HUES6 (cell line): Measurements from ENCODE around the gene VANGL2.

Experiments
- H3K27ac ChIP-seq: 2 replicates; pipeline ENCODE4 v1.7.0; 2013; ENCODE audit warnings: low read depth, mild to moderate bottlenecking, low read length, inconsistent platforms
- H3K27me3 ChIP-seq: 2 replicates; pipeline ENCODE4 v1.6.1; 2013; ENCODE audit warnings: low read length; ENCODE audit not compliant: control insufficient read depth, insufficient read depth
- H3K36me3 ChIP-seq: 2 replicates; pipeline ENCODE4 v1.6.1; 2013; ENCODE audit warnings: low read length; ENCODE audit not compliant: control insufficient read depth, insufficient read depth
- H3K4me1 ChIP-seq: 2 replicates; pipeline ENCODE4 v1.6.1; 2013; ENCODE audit warnings: low read length; ENCODE audit not compliant: control insufficient read depth, insufficient read depth
- H3K4me3 ChIP-seq: 2 replicates; pipeline ENCODE4 v1.5.1; 2013; ENCODE audit warnings: low read depth, low read length
- H3K9ac ChIP-seq: one replicate; pipeline ENCODE4 v1.6.1; 2013; ENCODE audit warnings: mild to moderate bottlenecking, low read length
- H3K9me3 ChIP-seq: 2 replicates; pipeline ENCODE4 v1.6.1; 2013; ENCODE audit warnings: low read depth, low read length; ENCODE audit not compliant: control insufficient read depth, insufficient read depth

Gene VANGL2

DNA sequence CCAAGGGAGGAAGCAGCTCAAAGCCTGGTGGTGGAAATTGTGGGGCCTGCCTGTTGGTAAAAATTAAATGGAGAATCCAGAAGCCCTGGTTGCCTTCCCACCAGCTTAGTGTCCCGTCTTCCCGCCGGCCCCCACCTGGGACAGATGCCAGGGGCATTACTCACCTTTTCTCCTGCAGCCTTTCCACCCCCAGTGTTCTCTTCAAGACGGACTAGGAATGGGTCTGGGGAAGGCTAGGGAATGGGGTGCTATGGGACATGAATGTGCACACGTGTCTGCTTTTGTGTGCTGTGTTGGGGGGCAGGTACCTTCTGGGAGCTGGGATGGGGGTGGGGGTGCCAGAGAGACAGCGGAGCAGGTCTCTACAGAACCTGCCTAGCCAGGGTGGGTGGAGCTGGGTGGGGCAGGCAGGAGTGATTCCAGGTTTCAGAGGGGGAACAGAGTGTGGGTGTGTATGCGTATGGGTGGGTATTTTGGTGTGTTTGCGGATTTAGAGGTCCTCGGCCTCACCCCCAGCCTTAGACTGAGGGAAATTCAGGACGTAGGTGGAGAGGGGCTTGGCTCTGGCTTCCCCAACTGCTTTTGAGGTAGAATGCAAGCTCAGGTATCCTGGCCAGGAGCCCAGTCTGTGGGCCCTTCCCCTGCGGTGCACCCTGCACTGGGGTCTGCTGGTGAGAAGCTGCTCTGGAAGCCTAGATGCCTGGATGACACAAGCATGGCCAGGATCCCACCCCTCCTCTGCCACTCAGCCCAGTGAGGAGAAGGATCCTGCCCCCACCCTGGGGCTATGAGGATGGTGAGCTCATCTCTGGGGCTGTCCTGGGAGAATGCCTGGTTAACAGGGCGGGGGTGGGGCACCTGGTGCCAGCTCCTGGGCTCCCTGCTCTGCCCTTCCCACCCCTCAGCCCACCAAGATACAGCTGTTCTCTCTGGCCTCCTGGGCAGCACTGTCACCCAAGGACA lies 7.8 kb downstream of the VANGL2 start:
- no peak overlapping the region for H3K4me3 ChIP-seq
- no peaks in the 10 kb centered on the region; the same call in 1 of the 2 replicates for H3K36me3 ChIP-seq
- peaks cover 76% of the 10 kb centered on the region for H3K4me1 ChIP-seq
- no peaks in the 10 kb centered on the region for H3K27me3 ChIP-seq
- H3K27ac ChIP-seq, result peak overlapping the region; percentile 32; the same call in 1 of the 2 replicates
- peak overlapping the region; percentile 44 for H3K9ac ChIP-seq
- H3K9me3 ChIP-seq, result no peaks in the 10 kb centered on the region

DNA sequence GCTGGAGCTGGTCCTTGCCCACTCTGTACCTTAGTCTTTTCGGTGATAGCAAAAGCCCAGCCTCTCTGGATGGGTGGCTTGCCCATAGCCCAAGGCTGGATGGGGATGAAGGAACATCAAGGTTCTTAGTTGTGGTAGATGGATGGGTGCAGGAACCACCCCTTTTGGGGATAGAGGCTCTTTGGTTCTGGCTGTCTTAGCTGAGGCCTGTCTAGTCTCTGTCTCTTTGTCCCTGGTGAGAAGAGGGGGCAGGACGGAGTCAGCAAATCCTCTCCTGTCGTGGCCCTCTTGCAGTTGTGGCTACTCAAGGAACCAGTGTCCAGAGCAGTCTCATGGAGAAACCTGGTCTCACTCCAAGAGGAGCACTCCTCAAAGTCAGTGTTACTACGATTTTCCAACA lies 8.5 kb downstream of the VANGL2 start:
- H3K27me3 ChIP-seq, result no peaks in the 10 kb centered on the region
- no peaks in the 10 kb centered on the region for H3K9me3 ChIP-seq
- H3K27ac ChIP-seq, result no peak overlapping the region
- H3K9ac ChIP-seq, result no peak overlapping the region
- no peaks in the 10 kb centered on the region; the same call in 1 of the 2 replicates for H3K36me3 ChIP-seq
- peaks cover 73% of the 10 kb centered on the region for H3K4me1 ChIP-seq
- no peak overlapping the region for H3K4me3 ChIP-seq

DNA sequence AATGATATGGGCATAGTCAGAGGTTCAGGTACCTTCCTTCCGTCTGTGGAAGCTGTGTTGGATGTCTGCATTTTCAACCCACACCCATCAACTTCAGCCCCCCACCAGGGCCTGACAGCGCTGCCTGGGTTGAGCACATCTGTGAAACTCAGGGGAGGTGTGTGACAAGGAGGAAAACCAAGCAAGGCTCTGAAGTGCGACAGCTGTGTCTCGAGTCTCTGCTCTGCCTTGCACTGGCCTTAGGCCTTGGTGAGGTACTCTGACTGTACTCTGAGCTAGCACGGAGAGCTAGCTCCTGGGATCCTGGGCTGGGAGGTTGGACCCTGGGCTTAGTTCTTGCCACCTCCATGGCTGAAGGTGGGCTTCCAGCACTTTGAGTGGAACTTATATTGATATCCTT lies 9.1 kb downstream of the VANGL2 start:
- Histone ChIP-seq H3K9me3 (no peaks in the 10 kb centered on the region), H3K4me1 (peaks cover 73% of the 10 kb centered on the region), H3K27me3 (no peaks in the 10 kb centered on the region), H3K27ac (no peak overlapping the region), H3K9ac (no peak overlapping the region), H3K4me3 (no peak overlapping the region), H3K36me3 (no peaks in the 10 kb centered on the region; the same call in 1 of the 2 replicates)

DNA sequence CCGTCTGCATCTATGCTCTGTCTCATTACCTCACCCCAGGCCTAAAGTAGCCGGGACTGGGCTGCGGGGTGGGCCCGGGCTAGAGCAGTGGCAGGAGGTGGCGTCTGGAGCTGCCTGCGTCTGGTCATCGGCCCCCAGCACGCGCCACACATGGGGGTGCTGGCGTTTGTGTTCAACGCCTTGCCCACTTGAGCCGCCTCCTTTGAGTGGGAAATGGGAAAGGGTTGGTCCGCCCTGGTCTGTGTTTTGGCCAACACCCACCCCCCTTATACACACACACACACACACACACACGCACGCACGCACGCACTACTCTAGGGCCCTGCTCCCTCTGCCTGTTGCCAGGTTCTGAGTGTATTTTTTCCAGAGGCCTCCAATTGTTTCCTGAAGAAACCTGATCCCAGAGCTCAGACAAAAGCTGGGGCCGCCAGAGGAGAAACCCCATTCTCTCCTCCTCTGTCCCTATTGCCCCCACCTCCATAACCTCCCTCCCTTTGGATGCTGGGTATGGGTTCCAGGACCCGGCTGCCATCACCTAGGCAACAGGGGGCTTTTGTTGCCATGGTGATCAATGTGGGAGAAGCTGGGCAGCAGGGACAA lies 10.1 kb downstream of the VANGL2 start:
- H3K9me3 ChIP-seq, result no peaks in the 10 kb centered on the region
- no peaks in the 10 kb centered on the region for H3K27me3 ChIP-seq
- peaks cover 64% of the 10 kb centered on the region for H3K4me1 ChIP-seq
- H3K4me3 ChIP-seq, result no peak overlapping the region
- peaks cover 6% of the 10 kb centered on the region for H3K36me3 ChIP-seq
- no peak overlapping the region for H3K9ac ChIP-seq
- H3K27ac ChIP-seq, result peak overlapping the region; percentile 61; the same call in 1 of the 2 replicates

DNA sequence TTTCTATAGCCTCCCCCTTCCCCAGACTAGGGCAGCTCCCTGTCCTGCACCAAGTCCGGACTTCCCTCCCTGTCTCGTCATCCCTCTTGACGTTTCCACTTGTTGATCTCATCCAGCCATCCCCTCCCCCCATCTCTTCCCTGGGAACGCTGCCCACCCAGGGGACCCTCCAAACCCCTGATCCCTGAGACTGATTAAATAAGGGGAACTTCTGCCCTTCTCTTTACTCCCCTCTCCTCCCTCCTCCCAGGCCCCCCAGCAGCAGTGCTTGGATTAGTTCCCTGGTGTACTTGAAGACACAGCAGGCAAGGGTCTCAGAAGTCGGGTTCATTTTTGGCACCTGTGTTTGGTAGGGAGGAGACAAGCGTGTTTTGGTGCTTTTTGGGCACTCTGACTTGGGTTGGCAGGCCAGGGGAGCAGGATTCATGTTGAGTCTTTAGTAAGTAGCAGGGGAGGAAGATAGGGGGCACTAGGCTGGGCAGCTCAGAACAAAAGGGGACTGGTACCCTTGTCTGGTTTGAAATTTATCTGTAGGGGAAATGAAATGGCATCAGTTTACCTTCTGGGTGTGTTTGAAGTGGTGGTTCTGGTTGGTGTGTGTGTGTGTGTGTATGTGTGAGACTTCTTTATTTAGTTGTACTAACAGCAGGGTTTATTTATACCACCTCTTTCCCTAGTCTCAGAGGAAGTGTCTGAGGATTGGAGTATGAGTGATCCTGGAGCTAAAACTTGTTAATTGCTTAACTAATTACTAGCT lies 11.1 kb downstream of the VANGL2 start:
- H3K4me3 ChIP-seq, result no peak overlapping the region
- no peak overlapping the region for H3K27ac ChIP-seq

DNA sequence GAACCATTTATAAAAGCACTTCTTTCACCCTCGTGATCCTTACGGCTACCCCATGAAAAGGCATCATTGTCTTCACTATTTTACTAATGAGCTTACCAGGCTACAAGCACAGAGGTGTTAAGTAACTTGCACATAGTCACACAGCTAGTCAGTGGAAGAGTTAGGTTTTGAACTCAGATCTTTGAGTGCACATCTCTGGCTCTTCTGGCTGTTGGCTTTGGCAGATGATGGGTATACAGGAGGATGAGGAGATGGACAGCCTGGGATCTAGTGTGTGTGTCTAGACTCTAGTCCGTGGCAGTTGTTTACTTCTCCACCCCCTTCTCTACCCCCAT lies 11.6 kb downstream of the VANGL2 start:
- H3K36me3 ChIP-seq, result peaks cover 17% of the 10 kb centered on the region
- no peaks in the 10 kb centered on the region for H3K27me3 ChIP-seq
- peaks cover 55% of the 10 kb centered on the region for H3K4me1 ChIP-seq
- H3K4me3 ChIP-seq, result no peak overlapping the region
- H3K9me3 ChIP-seq, result no peaks in the 10 kb centered on the region
- H3K9ac ChIP-seq, result no peak overlapping the region
- H3K27ac ChIP-seq, result no peak overlapping the region

More for the DNA sequence above, 11.1 kb downstream of the VANGL2 start:
- Histone ChIP-seq H3K27me3 (no peaks in the 10 kb centered on the region), H3K9ac (no peak overlapping the region), H3K36me3 (peaks cover 13% of the 10 kb centered on the region), H3K9me3 (no peaks in the 10 kb centered on the region), H3K4me1 (peaks cover 56% of the 10 kb centered on the region)

DNA sequence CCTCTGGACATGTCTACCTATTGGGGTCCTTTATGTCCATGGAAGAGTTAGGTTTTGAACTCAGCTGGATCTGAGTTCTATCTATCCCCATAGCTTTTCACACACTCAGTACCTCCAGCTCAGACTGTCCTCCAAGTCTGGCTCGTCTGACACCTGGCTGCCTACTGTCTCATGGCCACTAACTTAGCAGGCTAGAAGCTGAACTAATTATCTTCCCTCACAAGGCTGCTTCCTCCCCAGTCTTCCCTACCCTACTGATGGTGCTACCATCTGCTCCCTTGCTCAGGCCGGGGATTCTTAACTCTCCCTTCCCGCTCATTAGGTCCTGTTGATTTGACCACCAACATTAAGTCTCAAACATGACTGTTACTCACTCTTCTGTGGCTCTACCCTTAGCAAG lies 13.4 kb downstream of the VANGL2 start:
- no peaks in the 10 kb centered on the region for H3K9me3 ChIP-seq
- H3K4me1 ChIP-seq, result peaks cover 38% of the 10 kb centered on the region
- no peaks in the 10 kb centered on the region for H3K27me3 ChIP-seq
- H3K9ac ChIP-seq, result no peak overlapping the region
- no peak overlapping the region for H3K27ac ChIP-seq
- H3K4me3 ChIP-seq, result no peak overlapping the region
- H3K36me3 ChIP-seq, result peaks cover 28% of the 10 kb centered on the region

DNA sequence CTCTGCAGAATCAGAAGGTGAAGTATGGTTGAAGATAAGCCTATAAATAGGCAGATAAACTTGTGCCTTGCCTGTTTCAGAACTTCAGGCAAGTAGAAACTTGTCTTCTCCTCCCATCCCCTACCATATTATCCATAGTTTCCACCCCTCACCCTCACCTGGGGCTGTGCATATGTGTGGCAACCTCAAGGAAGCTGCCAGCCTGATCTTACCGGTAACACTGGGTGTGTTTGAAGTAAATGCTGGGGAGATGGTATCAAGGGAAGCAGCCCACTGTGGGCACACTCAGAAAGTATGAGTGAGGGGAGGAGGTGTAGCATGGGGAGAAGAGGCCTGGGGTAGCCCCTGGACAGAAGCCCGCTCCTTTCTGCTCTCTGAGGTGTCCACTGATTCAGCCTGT lies 14.5 kb downstream of the VANGL2 start:
- H3K27me3 ChIP-seq, result no peaks in the 10 kb centered on the region
- H3K27ac ChIP-seq, result no peak overlapping the region
- no peak overlapping the region for H3K9ac ChIP-seq
- no peaks in the 10 kb centered on the region for H3K9me3 ChIP-seq
- peaks cover 40% of the 10 kb centered on the region for H3K36me3 ChIP-seq
- no peak overlapping the region for H3K4me3 ChIP-seq
- H3K4me1 ChIP-seq, result peaks cover 26% of the 10 kb centered on the region

DNA sequence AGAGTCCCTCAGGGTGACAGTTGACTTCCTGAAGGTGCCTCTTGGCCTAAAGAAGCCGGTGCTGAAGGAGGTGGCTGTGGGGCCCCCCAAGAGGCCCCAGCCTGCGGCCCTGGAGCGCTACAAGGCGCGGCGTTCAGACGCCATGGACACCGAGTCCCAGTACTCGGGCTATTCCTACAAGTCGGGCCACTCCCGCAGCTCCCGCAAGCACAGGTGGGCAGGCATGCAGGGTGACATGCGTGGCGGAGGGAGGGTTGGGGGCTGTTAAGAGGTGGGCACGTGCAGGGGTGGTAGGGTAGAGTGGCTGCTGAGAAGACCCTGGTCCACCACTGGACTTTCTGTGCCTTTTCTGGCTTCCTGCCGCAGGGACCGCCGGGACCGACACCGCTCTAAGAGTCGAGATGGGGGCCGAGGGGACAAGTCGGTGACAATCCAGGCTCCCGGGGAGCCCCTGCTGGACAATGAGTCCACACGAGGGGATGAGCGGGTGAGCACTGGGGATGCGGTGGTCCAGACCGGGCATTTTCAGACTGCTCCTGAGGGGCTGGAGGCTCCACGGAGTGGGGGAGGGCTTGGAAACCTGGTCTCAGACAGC lies 15.4 kb downstream of the VANGL2 start:
- Histone ChIP-seq H3K9ac (no peak overlapping the region), H3K36me3 (peaks cover 49% of the 10 kb centered on the region), H3K27me3 (no peaks in the 10 kb centered on the region), H3K4me1 (peaks cover 18% of the 10 kb centered on the region), H3K4me3 (no peak overlapping the region), H3K9me3 (no peaks in the 10 kb centered on the region), H3K27ac (no peak overlapping the region)

DNA sequence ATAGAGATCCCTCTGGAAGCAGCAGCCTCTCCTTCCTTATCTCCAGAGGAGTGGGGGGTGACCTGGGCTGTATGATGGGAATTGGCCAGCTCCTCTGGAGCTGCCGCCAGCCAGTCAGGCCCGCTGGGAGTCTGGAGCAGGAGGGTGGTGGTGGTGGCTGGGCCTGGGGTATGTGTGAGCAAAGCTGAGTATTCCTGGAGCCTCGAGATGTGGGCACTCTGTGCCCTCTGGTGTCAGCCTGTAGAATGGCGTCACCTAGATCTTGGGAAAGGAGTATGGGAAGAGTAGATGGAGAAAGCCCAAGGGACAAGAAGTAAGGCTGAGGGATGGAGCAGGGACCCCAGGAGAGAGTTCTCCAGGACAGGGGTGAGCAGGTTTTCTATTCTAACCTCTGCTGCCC lies 16.0 kb downstream of the VANGL2 start:
- Histone ChIP-seq H3K27ac (no peak overlapping the region), H3K36me3 (peaks cover 55% of the 10 kb centered on the region), H3K9ac (no peak overlapping the region), H3K27me3 (no peaks in the 10 kb centered on the region), H3K9me3 (no peaks in the 10 kb centered on the region), H3K4me1 (peaks cover 13% of the 10 kb centered on the region; the same call in 1 of the 2 replicates), H3K4me3 (no peak overlapping the region)
